ENCODE measurements around the gene MAGI2.

MAGI2 gene

GRCh38 chr7:79420464-79420863, 33.0 kb downstream of the MAGI2 start:
- H3K4me3 ChIP-seq (ENCODE audit: low read length) = no peak overlapping the region
- no peak for TF ChIP-seq ZNF274 (IDR thresholded peaks at IDR 0.05; ENCODE audit: low read depth, low read length)

- H3K4me3 ChIP-seq (ENCODE audit: low read length) = no peak overlapping the region
- no peak for TF ChIP-seq ZNF274 (IDR thresholded peaks at IDR 0.05; ENCODE audit: low read depth, low read length)
These were observed 38.6 kb downstream of the MAGI2 start for GRCh38 chr7:79414910-79415309.

- TF ChIP-seq ZNF274 (IDR thresholded peaks at IDR 0.05; ENCODE audit: low read depth, low read length) = no peak
- no peak overlapping the region for H3K4me3 ChIP-seq (ENCODE audit: low read length)
These were observed 40.6 kb downstream of the MAGI2 start for GRCh38 chr7:79412915-79413314.

GRCh38 chr7:79412438-79412837, 41.0 kb downstream of the MAGI2 start:
- H3K4me3 ChIP-seq (ENCODE audit: low read length) = no peak overlapping the region
- TF ChIP-seq ZNF274 (IDR thresholded peaks at IDR 0.05; ENCODE audit: low read depth, low read length) = no peak

- TF ChIP-seq ZNF274 (IDR thresholded peaks at IDR 0.05; ENCODE audit: low read depth, low read length) = no peak
- H3K4me3 ChIP-seq (ENCODE audit: low read length) = no peak overlapping the region
These were observed 43.1 kb downstream of the MAGI2 start for GRCh38 chr7:79410345-79410744.

GRCh38 chr7:79407351-79407750, 46.1 kb downstream of the MAGI2 start:
- TF ChIP-seq ZNF274 (IDR thresholded peaks at IDR 0.05; ENCODE audit: low read depth, low read length) = no peak

GRCh38 chr7:79406371-79406770, 47.1 kb downstream of the MAGI2 start:
- TF ChIP-seq ZNF274 (IDR thresholded peaks at IDR 0.05; ENCODE audit: low read depth, low read length) = no peak

More at GRCh38 chr7:79407351-79407750, 46.1 kb downstream of the MAGI2 start:
- no peak overlapping the region for H3K4me3 ChIP-seq (ENCODE audit: low read length)

GRCh38 chr7:79405368-79405767, 48.1 kb downstream of the MAGI2 start:
- no peak overlapping the region for H3K4me3 ChIP-seq (ENCODE audit: low read length)
- no peak for TF ChIP-seq ZNF274 (IDR thresholded peaks at IDR 0.05; ENCODE audit: low read depth, low read length)

More at GRCh38 chr7:79406371-79406770, 47.1 kb downstream of the MAGI2 start:
- no peak overlapping the region for H3K4me3 ChIP-seq (ENCODE audit: low read length)

- H3K4me3 ChIP-seq (ENCODE audit: low read length) = no peak overlapping the region
- TF ChIP-seq ZNF274 (IDR thresholded peaks at IDR 0.05; ENCODE audit: low read depth, low read length) = no peak
These were observed 49.6 kb downstream of the MAGI2 start for GRCh38 chr7:79403879-79404278.

GRCh38 chr7:79403451-79403850, 50.0 kb downstream of the MAGI2 start:
- H3K4me3 ChIP-seq (ENCODE audit: low read length) = no peak overlapping the region
- TF ChIP-seq ZNF274 (IDR thresholded peaks at IDR 0.05; ENCODE audit: low read depth, low read length) = no peak

GRCh38 chr7:79401254-79401653, 52.2 kb downstream of the MAGI2 start:
- H3K4me3 ChIP-seq (ENCODE audit: low read length) = no peak overlapping the region
- no peak for TF ChIP-seq ZNF274 (IDR thresholded peaks at IDR 0.05; ENCODE audit: low read depth, low read length)

GRCh38 chr7:79400222-79400621, 53.2 kb downstream of the MAGI2 start:
- H3K4me3 ChIP-seq (ENCODE audit: low read length) = no peak overlapping the region
- TF ChIP-seq ZNF274 (IDR thresholded peaks at IDR 0.05; ENCODE audit: low read depth, low read length) = no peak

- TF ChIP-seq ZNF274 (IDR thresholded peaks at IDR 0.05; ENCODE audit: low read depth, low read length) = no peak
- no peak overlapping the region for H3K4me3 ChIP-seq (ENCODE audit: low read length)
These were observed 55.2 kb downstream of the MAGI2 start for GRCh38 chr7:79398138-79398749.

GRCh38 chr7:79386688-79387422, 66.6 kb downstream of the MAGI2 start:
- TF ChIP-seq ZNF274 (IDR thresholded peaks at IDR 0.05; ENCODE audit: low read depth, low read length) = no peak
- H3K4me3 ChIP-seq (ENCODE audit: low read length) = no peak overlapping the region

GRCh38 chr7:79381921-79382320, 71.5 kb downstream of the MAGI2 start:
- TF ChIP-seq ZNF274 (IDR thresholded peaks at IDR 0.05; ENCODE audit: low read depth, low read length) = no peak
- no peak overlapping the region for H3K4me3 ChIP-seq (ENCODE audit: low read length)
